DMS79 (cell line): ENCODE data around the gene USP17L12.
"Not testable (repeated sequence)": the region's sequence is repeated elsewhere in the genome, so short reads cannot be mapped to it uniquely, and the experiment has no call there.

Experiments
- DNase-seq: peaks from one replicate; lab custom pipeline; 2025; lab: John Stamatoyannopoulos, UW

Gene USP17L12

GRCh38 chr4:9219852-9220251 is at the start of gene USP17L12:
TSS of gene USP17L12 (plus strand) at chr4:9220152. CDS start at chr4:9220152, 0 bp downstream.
- not testable (repeated sequence) for DNase-seq

GRCh38 chr4:9210357-9210756 is 9.6 kb upstream of the USP17L12 start, which contains the start of gene USP17L10:
TSS of gene USP17L10 (plus strand) at chr4:9210657. CDS start at chr4:9210657, 0 bp downstream.
- not testable (repeated sequence) for DNase-seq

- not testable (repeated sequence) for DNase-seq
These were observed 5.3 kb upstream of the USP17L12 start for GRCh38 chr4:9214701-9215100.

DNA sequence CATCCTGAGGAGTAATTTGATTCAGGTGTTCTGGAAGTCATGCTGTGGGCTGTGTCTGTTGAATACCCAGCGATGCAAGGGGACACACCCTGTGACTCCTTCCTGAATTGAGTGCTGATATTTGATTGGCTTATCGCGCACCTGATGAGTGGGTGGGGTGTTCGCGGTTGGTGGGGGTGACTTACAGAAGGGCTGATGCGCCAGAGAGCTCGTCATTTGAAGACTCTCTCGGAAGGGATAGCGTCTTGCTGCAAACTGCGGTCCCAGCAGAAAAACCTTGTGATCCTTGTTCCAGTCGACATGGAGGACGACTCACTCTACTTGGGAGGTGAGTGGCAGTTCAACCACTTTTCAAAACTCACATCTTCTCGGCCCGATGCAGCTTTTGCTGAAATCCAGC is 4.8 kb upstream of the USP17L12 start, which contains the start of gene USP17L11:
Gene USP17L11 (plus strand): TSS at position 301 of the 400 bp plus-strand sequence. CDS start 0 bp downstream, at position 301.
- not testable (repeated sequence) for DNase-seq

DNA sequence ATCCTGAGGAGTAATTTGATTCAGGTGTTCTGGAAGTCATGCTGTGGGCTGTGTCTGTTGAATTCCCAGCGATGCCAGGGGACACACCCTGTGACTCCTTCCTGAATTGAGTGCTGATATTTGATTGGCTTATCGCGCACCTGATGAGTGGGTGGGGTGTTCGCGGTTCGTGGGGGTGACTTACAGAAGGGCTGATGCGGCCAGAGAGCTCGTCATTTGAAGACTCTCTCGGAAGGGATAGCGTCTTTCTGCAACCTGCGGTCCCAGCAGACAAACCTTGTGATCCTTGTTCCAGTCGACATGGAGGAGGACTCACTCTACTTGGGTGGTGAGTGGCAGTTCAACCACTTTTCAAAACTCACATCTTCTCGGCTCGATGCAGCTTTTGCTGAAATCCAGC is 4.6 kb downstream of the USP17L12 start, which contains the start of gene USP17L13:
Gene USP17L13 (plus strand): TSS at position 301 of the 400 bp plus-strand sequence. CDS start 0 bp downstream, at position 301.
- DNase-seq, result not testable (repeated sequence)

DNA sequence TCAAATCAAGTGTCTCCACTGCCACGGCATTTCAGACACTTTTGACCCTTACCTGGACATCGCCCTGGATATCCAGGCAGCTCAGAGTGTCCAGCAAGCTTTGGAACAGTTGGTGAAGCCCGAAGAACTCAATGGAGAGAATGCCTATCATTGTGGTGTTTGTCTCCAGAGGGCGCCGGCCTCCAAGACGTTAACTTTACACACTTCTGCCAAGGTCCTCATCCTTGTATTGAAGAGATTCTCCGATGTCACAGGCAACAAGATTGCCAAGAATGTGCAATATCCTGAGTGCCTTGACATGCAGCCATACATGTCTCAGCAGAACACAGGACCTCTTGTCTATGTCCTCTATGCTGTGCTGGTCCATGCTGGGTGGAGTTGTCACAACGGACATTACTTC is 10.3 kb downstream of the USP17L12 start:
- not testable (repeated sequence) for DNase-seq

DNA sequence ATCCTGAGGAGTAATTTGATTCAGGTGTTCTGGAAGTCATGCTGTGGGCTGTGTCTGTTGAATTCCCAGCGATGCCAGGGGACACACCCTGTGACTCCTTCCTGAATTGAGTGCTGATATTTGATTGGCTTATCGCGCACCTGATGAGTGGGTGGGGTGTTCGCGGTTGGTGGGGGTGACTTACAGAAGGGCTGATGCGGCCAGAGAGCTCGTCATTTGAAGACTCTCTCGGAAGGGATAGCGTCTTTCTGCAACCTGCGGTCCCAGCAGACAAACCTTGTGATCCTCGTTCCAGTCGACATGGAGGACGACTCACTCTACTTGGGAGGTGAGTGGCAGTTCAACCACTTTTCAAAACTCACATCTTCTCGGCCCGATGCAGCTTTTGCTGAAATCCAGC is 14.1 kb downstream of the USP17L12 start, which contains the start of gene USP17L15:
Gene USP17L15 (plus strand): TSS at position 301 of the 400 bp plus-strand sequence. CDS start 0 bp downstream, at position 301.
- not testable (repeated sequence) for DNase-seq

- DNase-seq, result not testable (repeated sequence)
These were observed 18.5 kb downstream of the USP17L12 start for GRCh38 chr4:9238461-9238860.

DNA sequence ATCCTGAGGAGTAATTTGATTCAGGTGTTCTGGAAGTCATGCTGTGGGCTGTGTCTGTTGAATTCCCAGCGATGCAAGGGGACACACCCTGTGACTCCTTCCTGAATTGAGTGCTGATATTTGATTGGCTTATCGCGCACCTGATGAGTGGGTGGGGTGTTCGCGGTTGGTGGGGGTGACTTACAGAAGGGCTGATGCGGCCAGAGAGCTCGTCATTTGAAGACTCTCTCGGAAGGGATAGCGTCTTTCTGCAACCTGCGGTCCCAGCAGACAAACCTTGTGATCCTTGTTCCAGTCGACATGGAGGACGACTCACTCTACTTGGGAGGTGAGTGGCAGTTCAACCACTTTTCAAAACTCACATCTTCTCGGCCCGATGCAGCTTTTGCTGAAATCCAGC is 23.6 kb downstream of the USP17L12 start, which contains the start of gene USP17L17:
Gene USP17L17 (plus strand): TSS at position 301 of the 400 bp plus-strand sequence. CDS start 0 bp downstream, at position 301.
- not testable (repeated sequence) for DNase-seq

DNA sequence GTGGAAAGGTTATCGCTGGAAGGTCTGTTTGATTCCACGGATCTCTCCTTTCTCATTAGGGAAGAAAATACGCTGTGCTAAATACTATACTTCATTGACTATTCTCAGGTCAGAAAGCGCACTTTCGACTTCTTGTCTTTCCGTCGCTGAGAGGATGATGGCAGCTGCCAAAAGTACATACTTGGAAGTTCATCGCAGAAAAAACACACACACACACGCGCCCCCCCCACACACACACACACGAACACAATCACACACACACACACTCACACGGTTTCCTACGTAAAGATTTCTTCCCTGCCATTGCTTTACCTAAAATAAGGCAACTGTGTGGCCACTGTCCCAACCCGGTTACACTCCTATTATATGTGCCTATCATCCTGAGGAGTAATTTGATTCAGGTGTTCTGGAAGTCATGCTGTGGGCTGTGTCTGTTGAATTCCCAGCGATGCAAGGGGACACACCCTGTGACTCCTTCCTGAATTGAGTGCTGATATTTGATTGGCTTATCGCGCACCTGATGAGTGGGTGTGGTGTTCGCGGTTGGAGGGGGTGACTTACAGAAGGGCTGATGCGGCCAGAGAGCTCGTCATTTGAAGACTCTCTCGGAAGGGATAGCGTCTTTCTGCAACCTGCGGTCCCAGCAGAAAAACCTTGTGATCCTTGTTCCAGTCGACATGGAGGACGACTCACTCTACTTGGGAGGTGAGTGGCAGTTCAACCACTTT is 28.2 kb downstream of the USP17L12 start, which contains the start of gene USP17L18:
Gene USP17L18 (plus strand): TSS at position 678 of the 728 bp plus-strand sequence. CDS start 0 bp downstream, at position 678.
- DNase-seq, result not testable (repeated sequence)

DNA sequence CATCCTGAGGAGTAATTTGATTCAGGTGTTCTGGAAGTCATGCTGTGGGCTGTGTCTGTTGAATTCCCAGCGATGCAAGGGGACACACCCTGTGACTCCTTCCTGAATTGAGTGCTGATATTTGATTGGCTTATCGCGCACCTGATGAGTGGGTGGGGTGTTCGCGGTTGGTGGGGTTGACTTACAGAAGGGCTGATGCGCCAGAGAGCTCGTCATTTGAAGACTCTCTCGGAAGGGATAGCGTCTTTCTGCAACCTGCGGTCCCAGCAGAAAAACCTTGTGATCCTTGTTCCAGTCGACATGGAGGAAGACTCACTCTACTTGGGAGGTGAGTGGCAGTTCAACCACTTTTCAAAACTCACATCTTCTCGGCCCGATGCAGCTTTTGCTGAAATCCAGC is 33.1 kb downstream of the USP17L12 start, which contains the start of gene USP17L19:
Gene USP17L19 (plus strand): TSS at position 301 of the 400 bp plus-strand sequence. CDS start 0 bp downstream, at position 301.
- not testable (repeated sequence) for DNase-seq

GRCh38 chr4:9257824-9258223 is 37.9 kb downstream of the USP17L12 start, which contains the start of gene USP17L20:
TSS of gene USP17L20 (plus strand) at chr4:9258124. CDS start at chr4:9258124, 0 bp downstream.
- not testable (repeated sequence) for DNase-seq

DNA sequence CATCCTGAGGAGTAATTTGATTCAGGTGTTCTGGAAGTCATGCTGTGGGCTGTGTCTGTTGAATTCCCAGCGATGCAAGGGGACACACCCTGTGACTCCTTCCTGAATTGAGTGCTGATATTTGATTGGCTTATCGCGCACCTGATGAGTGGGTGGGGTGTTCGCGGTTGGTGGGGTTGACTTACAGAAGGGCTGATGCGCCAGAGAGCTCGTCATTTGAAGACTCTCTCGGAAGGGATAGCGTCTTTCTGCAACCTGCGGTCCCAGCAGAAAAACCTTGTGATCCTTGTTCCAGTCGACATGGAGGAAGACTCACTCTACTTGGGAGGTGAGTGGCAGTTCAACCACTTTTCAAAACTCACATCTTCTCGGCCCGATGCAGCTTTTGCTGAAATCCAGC is 42.6 kb downstream of the USP17L12 start, which contains the start of gene USP17L21:
Gene USP17L21 (plus strand): TSS at position 301 of the 400 bp plus-strand sequence. CDS start 0 bp downstream, at position 301.
- not testable (repeated sequence) for DNase-seq

DNA sequence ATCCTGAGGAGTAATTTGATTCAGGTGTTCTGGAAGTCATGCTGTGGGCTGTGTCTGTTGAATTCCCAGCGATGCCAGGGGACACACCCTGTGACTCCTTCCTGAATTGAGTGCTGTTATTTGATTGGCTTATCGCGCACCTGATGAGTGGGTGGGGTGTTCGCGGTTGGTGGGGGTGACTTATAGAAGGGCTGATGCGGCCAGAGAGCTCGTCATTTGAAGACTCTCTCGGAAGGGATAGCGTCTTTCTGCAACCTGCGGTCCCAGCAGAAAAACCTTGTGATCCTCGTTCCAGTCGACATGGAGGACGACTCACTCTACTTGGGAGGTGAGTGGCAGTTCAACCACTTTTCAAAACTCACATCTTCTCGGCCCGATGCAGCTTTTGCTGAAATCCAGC is 47.4 kb downstream of the USP17L12 start, which contains the start of gene USP17L22:
Gene USP17L22 (plus strand): TSS at position 301 of the 400 bp plus-strand sequence. CDS start 0 bp downstream, at position 301.
- DNase-seq, result not testable (repeated sequence)
